Measurements from ENCODE around the gene MAP3K21. TPM values are rescaled to one million over a fixed set of nuclear protein-coding genes. Genes with fewer than 3 reads are reported as not detected.

Gene MAP3K21
- total RNA-seq, 1 donor from 2014 or later = 0.67 TPM

GRCh38 chr1:233323718-233324117 lies 3.8 kb upstream of the MAP3K21 start:
- Mint-ChIP-seq H3K4me1 (ENCODE audit: unreplicated experiment) (no peaks in the 10 kb centered on the region), H3K4me3 (ENCODE audit: unreplicated experiment) (no peak overlapping the region), H3K27me3 (ENCODE audit: unreplicated experiment) (peaks cover 4% of the 10 kb centered on the region), H3K27ac (ENCODE audit: unreplicated experiment) (no peak overlapping the region), H3K9me3 (ENCODE audit: unreplicated experiment) (no peaks in the 10 kb centered on the region), H3K36me3 (ENCODE audit: low read depth, unreplicated experiment) (no peaks in the 10 kb centered on the region)
- no peak for TF ChIP-seq CTCF (IDR thresholded peaks at IDR 0.05; ENCODE audit: unreplicated experiment)
- no peak for DNase-seq (ENCODE audit: low spot score)

- Mint-ChIP-seq H3K27me3 (ENCODE audit: unreplicated experiment) (peaks cover 12% of the 10 kb centered on the region), H3K4me3 (ENCODE audit: unreplicated experiment) (peak overlapping the region; percentile 86), H3K9me3 (ENCODE audit: unreplicated experiment) (no peaks in the 10 kb centered on the region), H3K36me3 (ENCODE audit: low read depth, unreplicated experiment) (no peaks in the 10 kb centered on the region), H3K27ac (ENCODE audit: unreplicated experiment) (no peak overlapping the region), H3K4me1 (ENCODE audit: unreplicated experiment) (no peaks in the 10 kb centered on the region)
- no peak for TF ChIP-seq CTCF (IDR thresholded peaks at IDR 0.05; ENCODE audit: unreplicated experiment)
- DNase-seq (ENCODE audit: low spot score) = no peak
Observed at GRCh38 chr1:233326319-233326718, 1.2 kb upstream of the MAP3K21 start.

GRCh38 chr1:233326811-233327650 lies 493 bp upstream of the MAP3K21 start:
- H3K36me3 Mint-ChIP-seq (ENCODE audit: low read depth, unreplicated experiment) = no peaks in the 10 kb centered on the region
- H3K27ac Mint-ChIP-seq (ENCODE audit: unreplicated experiment) = no peak overlapping the region
- no peaks in the 10 kb centered on the region for H3K9me3 Mint-ChIP-seq (ENCODE audit: unreplicated experiment)
- peak; percentile 54 for DNase-seq (ENCODE audit: low spot score)
- no peaks in the 10 kb centered on the region for H3K4me1 Mint-ChIP-seq (ENCODE audit: unreplicated experiment)
- TF ChIP-seq CTCF (IDR thresholded peaks at IDR 0.05; ENCODE audit: unreplicated experiment) = no peak
- peaks cover 12% of the 10 kb centered on the region for H3K27me3 Mint-ChIP-seq (ENCODE audit: unreplicated experiment)
- H3K4me3 Mint-ChIP-seq (ENCODE audit: unreplicated experiment) = peak overlapping the region; percentile 86

- Mint-ChIP-seq H3K9me3 (ENCODE audit: unreplicated experiment) (no peaks in the 10 kb centered on the region), H3K4me1 (ENCODE audit: unreplicated experiment) (no peaks in the 10 kb centered on the region), H3K4me3 (ENCODE audit: unreplicated experiment) (peak overlapping the region; percentile 85), H3K36me3 (ENCODE audit: low read depth, unreplicated experiment) (no peaks in the 10 kb centered on the region), H3K27me3 (ENCODE audit: unreplicated experiment) (peaks cover 12% of the 10 kb centered on the region), H3K27ac (ENCODE audit: unreplicated experiment) (no peak overlapping the region)
- no peak for TF ChIP-seq CTCF (IDR thresholded peaks at IDR 0.05; ENCODE audit: unreplicated experiment)
- peak; percentile 20 for DNase-seq (ENCODE audit: low spot score)
Observed at GRCh38 chr1:233328142-233328921, 808 bp downstream of the MAP3K21 start.
